K562 (cell line): ENCODE data around the gene KLC3. TPM values are rescaled to one million over a fixed set of nuclear protein-coding genes. Genes with fewer than 3 reads are reported as not detected.

Source experiments
- ATAC-seq: fragments of 200-7000 bp; cut with Tn5 transposase; 3 replicates; pipeline ENCODE4 v1.9.1; 2020; ENCODE audit warnings: moderate library complexity
- BruUV-seq: library from RNA; stranded (reverse); fragments of 400-500 nt; replicated peaks from 2 replicates; lab custom pipeline; 2021; lab: Mats Ljungman, UMichigan
- CTCF ChIA-PET: fragments of 300-600 bp; formaldehyde crosslinking; extraction: SDS; loops from one replicate; lab custom pipeline; 2021; ENCODE audit warnings: low intra/inter-chr PET ratio; lab: Yijun Ruan, JAX
- POLR2A ChIA-PET: fragments of 300-600, 350-650 bp; sonication (Branson Sonifier 250); formaldehyde crosslinking; extraction: SDS; loops from one replicate; lab custom pipeline; 2021; ENCODE audit warnings: antibody characterized with exemption, inconsistent platforms; lab: Yijun Ruan, JAX
- DNase-seq, 4 experiments: peaks; one replicate each; pipeline versions ENCODE4 v3.0.0 to v3.0.0-alpha.2; 2011 to 2018; ENCODE audit warnings: low spot score in 3 of 4, mixed read lengths in 3 of 4; ENCODE audit errors: extremely low read depth in 1 of 4
- FAIRE-seq: peaks from 2 replicates; lab custom pipeline; 2011; peaks lifted over from hg19 to GRCh38; lab: Jason Lieb, UNC
- H2AFZ ChIP-seq: 2 replicates; pipeline ENCODE4 v1.6.0; 2011; ENCODE audit warnings: low read depth, low read length, control low read depth, inconsistent platforms
- H3K27ac ChIP-seq: fragments of 200-600 bp; 3 replicates; pipeline ENCODE4 v1.8.0; 2011; ENCODE audit warnings: low read depth, mild to moderate bottlenecking, control low read depth, inconsistent platforms, low read length, moderate library complexity, mixed read lengths; ENCODE audit errors: extremely low read depth
- H3K27me3 ChIP-seq, 2 experiments: fragments of 300-600 bp in 1 of 2; 2 replicates in 1 of 2; 3 replicates in 1 of 2; pipeline versions ENCODE4 v1.6.0 to v1.8.0; 2011; ENCODE audit warnings: inconsistent platforms in 2 of 2, low read length in 2 of 2, mild to moderate bottlenecking in 1 of 2, mixed read lengths in 1 of 2, moderate library complexity in 1 of 2; ENCODE audit not compliant: control insufficient read depth in 2 of 2, insufficient read depth in 2 of 2
- H3K36me3 ChIP-seq: fragments of 300-600 bp; 3 replicates; pipeline ENCODE4 v1.8.0; 2011; ENCODE audit warnings: mild to moderate bottlenecking, low read length, inconsistent platforms; ENCODE audit not compliant: control insufficient read depth, insufficient read depth
- H3K4me1 ChIP-seq, 2 experiments: fragments of 200-600 bp in 1 of 2; replicated peaks in 1 of 2; 2 replicates in 1 of 2; 3 replicates in 1 of 2; pipeline versions ENCODE4 v1.5.1 to v1.8.0; 2011; ENCODE audit warnings: inconsistent platforms in 2 of 2, low read length in 2 of 2, mild to moderate bottlenecking in 1 of 2, mixed read lengths in 1 of 2, moderate library complexity in 1 of 2; ENCODE audit not compliant: control insufficient read depth in 2 of 2, insufficient read depth in 2 of 2
- H3K4me2 ChIP-seq: 2 replicates; pipeline ENCODE4 v1.6.1; 2011; ENCODE audit warnings: low read length, control low read depth, inconsistent platforms, mixed read lengths; ENCODE audit not compliant: insufficient read depth
- H3K4me3 ChIP-seq: fragments of 200-600 bp; sonication (generic), shearing (Covaris generic); 2 replicates; pipeline ENCODE4 v1.5.1; 2016; ENCODE audit warnings: control low read depth, inconsistent platforms
- H3K79me2 ChIP-seq: fragments of 200-600 bp; 3 replicates; pipeline ENCODE4 v1.8.0; 2011; ENCODE audit warnings: low read length, inconsistent platforms; ENCODE audit not compliant: control insufficient read depth, insufficient read depth
- H3K9ac ChIP-seq, 2 experiments: 2 replicates each; pipeline versions ENCODE4 v1.6.0 to v1.6.1; 2011; ENCODE audit warnings: low read depth in 2 of 2, low read length in 2 of 2, control low read depth in 1 of 2, inconsistent platforms in 1 of 2, mild to moderate bottlenecking in 1 of 2, mixed read lengths in 1 of 2; ENCODE audit not compliant: insufficient read depth in 1 of 2
- H3K9me1 ChIP-seq: one replicate; pipeline ENCODE4 v1.6.0; 2011; ENCODE audit warnings: inconsistent platforms, mild to moderate bottlenecking, low read length, moderate library complexity; ENCODE audit not compliant: control insufficient read depth, insufficient read depth
- H3K9me3 ChIP-seq: replicated peaks from 2 replicates; pipeline ENCODE4 v1.5.1; 2011; ENCODE audit warnings: low read depth, low read length, inconsistent platforms; ENCODE audit not compliant: control insufficient read depth, insufficient read depth
- H4K20me1 ChIP-seq: replicated peaks from 2 replicates; pipeline ENCODE4 v1.6.1; 2011; ENCODE audit warnings: low read length, inconsistent platforms, mixed read lengths; ENCODE audit not compliant: control insufficient read depth, insufficient read depth
- AFF1 ChIP-seq, 2 experiments: fragments of 450-650 bp; IDR thresholded peaks; 2 replicates each; pipeline ENCODE4 v1.6.1; 2018; ENCODE audit warnings: mild to moderate bottlenecking in 2 of 2, low read depth in 1 of 2; ENCODE audit not compliant: partially characterized antibody in 2 of 2
- BRD9 ChIP-seq: fragments of 450-650 bp; IDR thresholded peaks from 2 replicates; pipeline ENCODE4 v1.6.1; 2018; ENCODE audit warnings: low read depth; ENCODE audit not compliant: partially characterized antibody
- CBX3 ChIP-seq, 2 experiments: IDR thresholded peaks; 1 replicate in 1 of 2; 2 replicates in 1 of 2; pipeline ENCODE4 v1.6.1; 2012; ENCODE audit warnings: inconsistent platforms in 2 of 2, low read length in 2 of 2, borderline replicate concordance in 1 of 2, control low read depth in 1 of 2
- E2F8 ChIP-seq: fragments of 450-650 bp; IDR thresholded peaks from 2 replicates; pipeline ENCODE4 v1.7.1; 2018; ENCODE audit warnings: mild to moderate bottlenecking, low read depth; ENCODE audit not compliant: partially characterized antibody
- NEUROD1 ChIP-seq: fragments of 150-350 bp; IDR thresholded peaks from 2 replicates; pipeline ENCODE4 v1.6.1; 2014; ENCODE audit warnings: borderline replicate concordance, low read length, low read depth; ENCODE audit not compliant: partially characterized antibody
- NFE2 ChIP-seq: IDR thresholded peaks from 2 replicates; pipeline ENCODE4 v1.6.1; 2014; ENCODE audit warnings: antibody characterized with exemption, low read depth
- RBM15 ChIP-seq: fragments of 200-400 bp; formaldehyde crosslinking; IDR thresholded peaks from 2 replicates; pipeline ENCODE4 v1.6.1; 2018; ENCODE audit warnings: mild to moderate bottlenecking, low read length, moderate library complexity; ENCODE audit not compliant: insufficient read depth
- TAF15 ChIP-seq: fragments of 200-400 bp; formaldehyde crosslinking; IDR thresholded peaks from 2 replicates; pipeline ENCODE4 v1.6.1; 2017; ENCODE audit warnings: mild to moderate bottlenecking, low read depth, low read length, moderate library complexity
- TRIM28 ChIP-seq: fragments of 450-650 bp; IDR thresholded peaks from 2 replicates; pipeline ENCODE4 v1.6.1; 2017
- U2AF2 ChIP-seq: fragments of 200-400 bp; formaldehyde crosslinking; optimal IDR thresholded peaks from 2 replicates; pipeline ENCODE3; 2017; ENCODE audit warnings: low read depth, mild to moderate bottlenecking, low read length
- ZNF12 ChIP-seq: sonication (generic); formaldehyde crosslinking; IDR thresholded peaks from 2 replicates; pipeline ENCODE4 v1.4.0; 2020; ENCODE audit warnings: mild to moderate bottlenecking, missing genetic modification reagents
- ZNF143 ChIP-seq: sonication (generic); formaldehyde crosslinking; IDR thresholded peaks from 2 replicates; pipeline ENCODE4 v1.9.0; 2022; ENCODE audit warnings: mild to moderate bottlenecking, missing genetic modification reagents
- ZNF41 ChIP-seq: fragments of 250-450 bp; sonication (Bioruptor Pico); conservative IDR thresholded peaks from 2 replicates; pipeline ENCODE4 v1.4.0; 2020; ENCODE audit warnings: mild to moderate bottlenecking
- ZNF431 ChIP-seq: sonication (generic); formaldehyde crosslinking; IDR thresholded peaks from 2 replicates; pipeline ENCODE4 v1.8.0; 2022; ENCODE audit warnings: mild to moderate bottlenecking, missing genetic modification reagents
- WGBS: fragments of 100-300 bp; shearing (Covaris generic); methylation state at CpG from one replicate; pipeline ENCODE4 v1.1.6; 2016; ENCODE audit warnings: low coverage, mixed read lengths; ENCODE audit not compliant: insufficient coverage; ENCODE audit errors: missing lambda C conversion rate; 5-methylcytosine and 5-hydroxymethylcytosine counted together
- in situ Hi-C: fragments of 300-500 bp; cut with MboI; formaldehyde crosslinking; loops from 4 replicates; pipeline ENCODE4 v1.15.0; 2018; ENCODE audit warnings: inconsistent platforms, mixed read lengths
- intact Hi-C: fragments of 100-400 bp; cut with micrococcal nuclease; formaldehyde crosslinking; loops from 2 replicates; pipeline ENCODE4 v1.14.2; 2022
- polyA plus RNA-seq, 8 experiments: library from polyadenylated mRNA; depleted of rRNA in 4 of 8; stranded (reverse) in 5 of 8; unstranded in 3 of 8; fragments of >200 nt; fragmentation: Nextera tagmentation in 2 of 8; fragmentation: Illumina TruSeq in 1 of 8; extraction: Ambion mirVana in 2 of 8; extraction: Trizol in 1 of 8; gene quantifications; 2 replicates each; pipeline versions ENCODE4 v1.2.1 to v1.2.3, GENCODE V29; 2011 to 2014; ENCODE audit warnings: inconsistent platforms in 1 of 8, missing spikeins in 1 of 8
- total RNA-seq, 7 experiments: library from RNA; depleted of rRNA in 6 of 7; stranded (reverse); fragments of >200 nt in 6 of 7; fragmentation: Illumina TruSeq in 2 of 7; extraction: Trizol in 2 of 7; gene quantifications; 2 replicates each; pipeline versions ENCODE4 v1.2.1 to v1.2.3, GENCODE V29; 2011 to 2021; ENCODE audit warnings: low replicate concordance in 1 of 7

KLC3 gene
- total and polyA plus RNA-seq, 9 of the 15 experiments (the other 6 are each of a cell fraction or from before 2014, with no cell fraction given), result 0.03 to 1.2 (median 0.59) TPM; not detected in 3

- Histone ChIP-seq H3K79me2 (no peaks in the 10 kb centered on the region), H3K9me3 (no peaks in the 10 kb centered on the region)
- TF ChIP-seq AFF1 (IDR thresholded peaks at IDR 0.05; ENCODE audit: low read depth in 1 of 2, partially characterized antibody in 2 of 2), result no peak
- TF ChIP-seq TRIM28, result 0 out of 2 replicates have a peak, but pooled peaks have one; percentile 56
- TF ChIP-seq ZNF143 (CRISPR knock-in tag), result 0 out of 2 replicates have a peak, but pooled peaks have one; percentile 26
- TF ChIP-seq U2AF2, result no peak
- TF ChIP-seq RBM15, result no peak
- TF ChIP-seq TAF15, result no peak
- TF ChIP-seq BRD9, result no peak
- peak; percentile 29; the same call in 1 of the 2 replicates for TF ChIP-seq NFE2
- TF ChIP-seq NEUROD1, result no peak
- peak; percentile 99 for TF ChIP-seq ZNF12 (CRISPR knock-in tag)
- 0 out of 3 replicates have a peak, but pooled peaks of 1 of the 2 experiments have one; percentile 54 for TF ChIP-seq CBX3 (IDR thresholded peaks at IDR 0.05; ENCODE audit: borderline replicate concordance in 1 of 2, low read length in 2 of 2)
- TF ChIP-seq ZNF41 (CRISPR knock-in tag), result no peak
- no peak for TF ChIP-seq E2F8
- no peak for TF ChIP-seq ZNF431 (CRISPR knock-in tag)
- TF ChIP-seq, all 486 proteins: peak for 5
- POLR2A ChIA-PET, result interaction anchor here (0.6 to 2.2 kb wide), 3 partner anchors 10 to 92 kb away, joined by 3 to 6 read pairs (median 3); no protein-coding TSS in a partner anchor
- Histone ChIP-seq H4K20me1 (no peaks in the 10 kb centered on the region; the same call in 1 of the 2 replicates), H2AFZ (no peak overlapping the region), H3K4me1 (peaks cover 0 to 31% of the 10 kb centered on the region in 2 experiments; a peak in 2 of 5 replicates), H3K9ac (no peak overlapping the region), H3K27ac (no peak overlapping the region), H3K27me3 (no peaks in the 10 kb centered on the region), H3K9me1 (no peaks in the 10 kb centered on the region), H3K4me2 (no peak overlapping the region), H3K4me3 (no peak overlapping the region), H3K36me3 (peaks cover 87% of the 10 kb centered on the region; the same call in 2 of the 3 replicates)
- DNase-seq (no peak), ATAC-seq (no peak), FAIRE-seq (no peak)
- CTCF ChIA-PET, result interaction anchor here (0.5 kb wide), 1 partner anchor 109 kb away, joined by 3 read pairs; no protein-coding TSS in a partner anchor
- BruUV-seq, result no TSS peak
- intact Hi-C loops (no loop called here), in situ Hi-C loops (no loop called here)
- WGBS, result 94% methylated on average over 8 of the region's 9 CpGs
Observed at GRCh38 chr19:45355402-45355801, 14.9 kb downstream of the KLC3 start.
